NCI-H2081 treated with DMSO at 0.1 percent for 48 hours (cell line): Measurements from ENCODE around the gene ITGB1BP1.

Source experiments
- DNase-seq: peaks from one replicate; lab custom pipeline; 2025; lab: John Stamatoyannopoulos, UW

The ITGB1BP1 gene

GRCh38 chr2:9377461-9378097 is 45.7 kb downstream of the ITGB1BP1 start:
- DNase-seq, result no peak

- DNase-seq, result no peak
These were observed 47.4 kb downstream of the ITGB1BP1 start for GRCh38 chr2:9375857-9376428.

GRCh38 chr2:9374071-9374730 is 49.1 kb downstream of the ITGB1BP1 start:
- no peak for DNase-seq

GRCh38 chr2:9373476-9373875 is 49.9 kb downstream of the ITGB1BP1 start:
- no peak for DNase-seq

DNA sequence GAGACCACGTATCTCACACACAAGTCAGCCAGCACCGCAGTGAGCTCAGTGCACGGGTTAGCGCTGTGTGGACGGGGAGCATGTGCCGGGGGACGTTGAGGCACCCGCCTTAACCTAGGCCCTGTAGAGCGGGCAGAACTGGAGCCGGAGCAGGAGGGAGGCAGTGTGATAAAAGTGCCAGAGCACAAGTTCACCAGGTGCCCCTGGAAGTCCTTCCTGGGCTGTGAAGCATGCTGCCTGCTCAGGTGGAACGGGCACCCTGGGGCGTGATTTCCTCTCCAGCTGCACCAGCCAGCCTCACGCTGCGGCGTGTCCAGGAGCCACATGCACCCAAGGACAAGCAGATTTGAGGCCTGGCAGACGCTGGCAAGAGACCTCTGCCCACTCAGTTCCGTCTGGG is 50.3 kb downstream of the ITGB1BP1 start:
- peak; percentile 63 for DNase-seq

GRCh38 chr2:9370746-9371145 is 52.6 kb downstream of the ITGB1BP1 start:
- DNase-seq, result no peak

- DNase-seq, result no peak
These were observed 57.3 kb downstream of the ITGB1BP1 start for GRCh38 chr2:9366026-9366425.

DNA sequence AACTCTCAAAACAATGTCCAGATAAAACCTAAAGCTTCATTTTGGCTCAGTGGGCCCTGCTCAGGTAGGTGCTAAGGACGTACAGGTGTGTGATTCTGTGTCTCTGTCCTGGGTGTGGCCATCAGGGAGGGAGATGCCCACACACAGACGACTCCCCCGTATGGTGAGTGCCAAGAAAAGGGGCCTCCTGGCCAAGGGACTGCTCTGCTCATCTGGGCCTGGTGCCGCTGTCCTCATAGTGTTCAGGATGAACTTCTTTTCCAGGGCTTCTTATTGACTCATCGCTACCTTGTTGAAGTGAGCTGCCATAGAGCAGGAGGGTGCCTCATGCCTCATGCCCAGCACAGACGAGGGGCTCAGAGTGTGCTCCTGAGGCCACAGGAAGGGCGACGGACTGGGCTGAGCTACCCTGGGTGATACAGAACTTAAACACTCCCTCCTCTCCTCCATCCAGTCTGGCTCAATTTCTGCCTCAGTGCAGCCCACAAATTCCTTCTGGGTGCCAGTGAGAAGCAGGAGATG is 57.8 kb downstream of the ITGB1BP1 start:
- no peak for DNase-seq

DNA sequence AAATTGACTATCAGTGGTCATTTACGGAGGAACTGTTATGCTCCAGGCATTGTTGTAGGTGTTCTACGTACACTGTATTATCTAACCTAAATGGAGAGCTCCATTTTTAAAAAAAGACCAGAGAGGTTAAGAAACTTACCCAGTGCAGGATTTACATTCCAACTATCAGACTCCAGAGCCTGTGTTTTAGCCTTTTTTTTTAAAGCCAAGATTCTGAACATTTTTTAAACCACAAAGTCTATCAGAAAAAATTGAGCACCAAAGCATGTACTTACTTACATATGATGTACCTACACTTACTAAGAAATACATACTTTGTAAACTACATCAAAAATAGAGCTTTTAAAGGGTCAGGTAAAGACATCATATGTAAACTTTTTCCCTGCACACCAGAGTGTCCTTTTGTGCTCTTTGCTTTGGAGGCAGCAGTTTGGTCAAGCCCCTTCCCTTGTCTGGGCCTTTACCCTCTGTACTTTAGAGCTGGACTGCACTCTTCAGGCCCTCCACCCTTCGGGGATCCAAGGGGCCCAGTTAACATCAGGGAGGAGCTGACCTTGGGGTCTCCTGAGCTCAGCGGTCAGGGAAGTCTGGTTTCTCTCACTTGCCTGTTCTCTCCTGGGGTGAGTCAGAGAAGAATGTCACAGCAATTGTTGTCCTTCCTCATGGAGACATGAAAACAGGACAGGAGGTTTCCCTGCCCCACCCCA is 58.4 kb downstream of the ITGB1BP1 start:
- no peak for DNase-seq

GRCh38 chr2:9364373-9364772 is 59.0 kb downstream of the ITGB1BP1 start:
- no peak for DNase-seq

GRCh38 chr2:9360701-9361100 is 62.6 kb downstream of the ITGB1BP1 start:
- no peak for DNase-seq

DNA sequence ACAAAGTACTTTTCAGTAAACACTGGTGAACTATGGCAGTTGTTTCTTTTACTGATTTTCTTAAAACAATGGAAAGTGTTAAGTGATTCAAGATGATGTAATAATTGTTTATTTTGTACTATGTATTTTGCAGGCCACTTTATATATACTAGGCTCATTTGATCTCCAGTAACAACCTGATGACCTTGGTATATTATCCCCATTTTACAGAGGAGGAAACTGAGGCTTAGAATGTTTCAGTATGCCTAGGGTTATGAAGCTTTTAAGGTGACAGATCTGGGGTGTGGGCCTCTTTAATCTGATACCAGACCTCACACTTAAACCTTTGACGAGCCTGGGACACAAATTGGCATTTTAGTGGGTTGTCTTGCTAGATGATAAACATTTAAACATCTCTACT is 63.2 kb downstream of the ITGB1BP1 start:
- no peak for DNase-seq

DNA sequence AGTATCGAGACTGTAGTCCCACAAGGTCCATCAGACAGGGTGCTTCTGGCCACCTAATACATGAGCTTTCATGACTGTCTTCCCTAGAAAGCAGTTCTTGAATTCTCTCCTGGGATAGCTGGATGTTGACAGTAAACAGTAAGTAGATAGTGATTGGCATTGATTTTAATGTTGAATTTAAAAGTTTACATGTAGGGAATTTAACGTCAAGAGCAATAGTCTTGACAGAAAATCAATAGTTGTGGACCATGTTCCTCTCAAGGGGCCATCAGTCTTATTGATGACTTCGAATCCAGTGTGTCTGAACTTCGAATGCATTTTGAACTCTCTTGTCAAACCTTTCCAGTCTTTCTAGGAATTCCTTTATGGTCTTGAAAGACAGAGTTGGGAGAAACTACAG is 63.9 kb downstream of the ITGB1BP1 start:
- no peak for DNase-seq

GRCh38 chr2:9358846-9359245 is 64.5 kb downstream of the ITGB1BP1 start:
- DNase-seq, result no peak

DNA sequence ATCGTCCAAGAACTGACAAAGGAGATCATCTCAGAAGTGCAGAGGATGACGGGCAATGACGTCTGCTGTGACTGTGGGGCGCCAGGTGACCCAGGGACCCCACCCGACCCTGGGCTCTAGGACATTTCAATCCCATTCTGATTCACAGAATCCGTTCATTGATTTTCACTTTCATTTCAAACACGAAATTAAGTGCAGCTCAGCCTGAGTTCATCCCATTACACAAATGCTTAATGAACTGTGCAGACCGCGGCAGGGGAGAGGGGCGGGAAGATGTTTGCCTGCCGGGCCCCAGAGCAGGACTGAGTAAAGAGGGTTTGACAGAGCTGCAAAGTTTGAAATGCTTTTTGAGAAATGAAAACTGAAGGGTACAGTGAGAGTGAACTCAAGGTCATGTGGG is 67.1 kb downstream of the ITGB1BP1 start:
- DNase-seq, result no peak

DNA sequence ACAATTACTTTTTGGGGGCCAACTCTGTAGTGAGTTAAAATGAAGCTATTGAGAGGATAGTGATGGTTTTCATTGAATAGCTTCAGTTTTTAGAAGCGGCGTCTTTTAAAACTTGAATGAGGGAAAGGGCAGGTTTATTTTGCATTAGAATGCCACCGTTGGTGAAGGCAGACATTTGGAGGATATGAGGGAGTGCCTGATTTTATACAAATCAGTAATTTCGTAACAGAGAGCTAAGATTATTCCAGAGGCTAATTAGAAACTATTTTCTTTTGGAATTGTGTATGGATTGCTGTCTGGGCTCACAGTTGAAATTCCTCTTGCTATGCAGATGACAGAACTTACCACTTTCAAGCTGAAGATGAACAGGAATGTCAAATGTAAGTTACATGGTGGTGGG is 67.6 kb downstream of the ITGB1BP1 start:
- DNase-seq, result no peak

DNA sequence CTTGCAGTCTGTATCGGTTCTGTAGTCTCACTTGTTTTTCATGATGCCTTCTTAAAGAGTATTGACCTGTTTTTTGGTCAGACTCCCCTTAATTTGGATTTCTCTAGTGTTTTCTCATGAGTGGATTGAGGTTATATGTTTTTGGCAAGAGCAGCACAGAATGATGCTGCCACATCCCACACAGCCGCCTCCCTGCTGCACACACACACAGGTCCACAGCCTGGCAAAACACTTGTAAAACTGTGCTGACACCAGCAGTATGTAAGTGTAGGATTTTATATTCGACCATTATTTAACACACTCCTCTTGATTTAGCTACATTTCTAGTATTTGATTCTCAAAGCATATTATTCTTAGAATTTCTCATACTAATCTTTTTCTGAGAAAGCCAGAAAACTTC is 68.1 kb downstream of the ITGB1BP1 start:
- no peak for DNase-seq

- DNase-seq, result no peak
These were observed 69.0 kb downstream of the ITGB1BP1 start for GRCh38 chr2:9354318-9354717.
